GM19438 (cell line): ENCODE data around the gene HSPB6.
"Not testable (repeated sequence)": the region's sequence is repeated elsewhere in the genome, so short reads cannot be mapped to it uniquely, and the experiment has no call there.

Source experiments
- ATAC-seq: cut with Tn5 transposase; IDR thresholded peaks from one replicate; pipeline ENCODE4 v1.9.1; 2021; ENCODE audit warnings: low read depth; ENCODE audit not compliant: unreplicated experiment

The HSPB6 gene

GRCh38 chr19:35733180-35734125 lies 23.4 kb downstream of the HSPB6 start:
- ATAC-seq, result no peak

GRCh38 chr19:35732540-35733179 lies 24.2 kb downstream of the HSPB6 start:
- no peak for ATAC-seq

- ATAC-seq, result no peak
These were observed 24.9 kb downstream of the HSPB6 start for GRCh38 chr19:35731779-35732405.

GRCh38 chr19:35731353-35731752 lies 25.5 kb downstream of the HSPB6 start:
- no peak for ATAC-seq

GRCh38 chr19:35730326-35730725 lies 26.5 kb downstream of the HSPB6 start:
- ATAC-seq, result no peak

GRCh38 chr19:35729763-35730162 lies 27.1 kb downstream of the HSPB6 start:
- no peak for ATAC-seq

- ATAC-seq, result no peak
These were observed 27.8 kb downstream of the HSPB6 start for GRCh38 chr19:35729021-35729420.

GRCh38 chr19:35727956-35728706 lies 28.7 kb downstream of the HSPB6 start:
- no peak for ATAC-seq

- no peak for ATAC-seq
These were observed 29.5 kb downstream of the HSPB6 start for GRCh38 chr19:35727053-35727955.

- ATAC-seq, result no peak
These were observed 31.5 kb downstream of the HSPB6 start for GRCh38 chr19:35725216-35725861.

GRCh38 chr19:35724560-35724959 lies 32.3 kb downstream of the HSPB6 start:
- no peak for ATAC-seq

- ATAC-seq, result not testable (repeated sequence)
These were observed 32.7 kb downstream of the HSPB6 start for GRCh38 chr19:35724132-35724531.

- no peak for ATAC-seq
These were observed 33.2 kb downstream of the HSPB6 start for GRCh38 chr19:35723671-35724070.

GRCh38 chr19:35722897-35723296 lies 33.9 kb downstream of the HSPB6 start:
- no peak for ATAC-seq

GRCh38 chr19:35722461-35722860 lies 34.4 kb downstream of the HSPB6 start:
- ATAC-seq, result no peak

GRCh38 chr19:35721374-35721773 lies 35.5 kb downstream of the HSPB6 start:
- ATAC-seq, result no peak

- no peak for ATAC-seq
These were observed 36.2 kb downstream of the HSPB6 start for GRCh38 chr19:35720648-35721047.

- no peak for ATAC-seq
These were observed 36.7 kb downstream of the HSPB6 start for GRCh38 chr19:35720163-35720524.
